AG08396 (cell line): ENCODE measurements around the gene FOXA1.

Experiments used
- DNase-seq: peaks from one replicate; pipeline ENCODE4 v3.0.0; 2012; ENCODE audit warnings: low spot score, mixed read lengths

FOXA1 gene

DNA sequence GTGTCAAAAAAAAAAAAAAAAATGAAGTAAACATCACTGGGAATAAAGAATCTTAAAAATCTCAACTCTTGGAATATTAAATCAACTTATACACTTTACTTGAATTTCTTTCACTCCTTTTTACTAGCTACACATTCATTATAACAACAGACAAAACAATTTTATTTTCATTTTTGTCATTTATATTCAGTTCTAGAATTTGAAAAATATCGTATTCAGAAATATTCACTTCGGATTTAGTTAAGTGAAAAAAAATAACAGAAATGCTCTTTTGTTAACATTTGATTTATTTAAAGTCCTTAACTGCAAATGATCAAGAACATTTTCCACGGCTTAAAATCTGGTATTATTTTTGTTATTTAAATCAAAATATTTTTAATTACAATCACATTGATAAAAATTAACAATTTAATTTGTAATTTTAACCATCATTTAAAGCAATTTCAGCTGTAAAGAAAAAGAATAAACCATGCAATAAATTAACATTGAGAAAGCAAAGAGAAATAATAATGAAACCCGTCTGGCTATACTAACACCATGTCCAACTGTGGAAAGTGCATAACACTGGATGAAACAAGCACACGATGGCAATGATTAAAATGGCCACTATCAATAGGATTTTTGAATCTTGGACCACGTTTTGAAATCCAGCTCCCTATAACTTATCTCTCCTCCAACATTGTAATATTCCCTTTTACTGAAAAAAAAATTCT is 5.2 kb downstream of the FOXA1 start:
- no peak for DNase-seq

- DNase-seq, result no peak
Measured at GRCh38 chr14:37588956-37589714, 5.9 kb downstream of the FOXA1 start.

- DNase-seq, result no peak
Measured at GRCh38 chr14:37588667-37588955, 6.4 kb downstream of the FOXA1 start.

GRCh38 chr14:37587881-37588666 is 7.0 kb downstream of the FOXA1 start:
- no peak for DNase-seq

- DNase-seq, result no peak
Measured at GRCh38 chr14:37587131-37587803, 7.8 kb downstream of the FOXA1 start.

GRCh38 chr14:37586797-37587130 is 8.3 kb downstream of the FOXA1 start:
- DNase-seq, result no peak

- no peak for DNase-seq
Measured at GRCh38 chr14:37585971-37586796, 8.9 kb downstream of the FOXA1 start.

- no peak for DNase-seq
Measured at GRCh38 chr14:37585101-37585511, 9.9 kb downstream of the FOXA1 start.

GRCh38 chr14:37584211-37585100 is 10.6 kb downstream of the FOXA1 start:
- no peak for DNase-seq

GRCh38 chr14:37583358-37584210 is 11.5 kb downstream of the FOXA1 start:
- DNase-seq, result no peak

DNA sequence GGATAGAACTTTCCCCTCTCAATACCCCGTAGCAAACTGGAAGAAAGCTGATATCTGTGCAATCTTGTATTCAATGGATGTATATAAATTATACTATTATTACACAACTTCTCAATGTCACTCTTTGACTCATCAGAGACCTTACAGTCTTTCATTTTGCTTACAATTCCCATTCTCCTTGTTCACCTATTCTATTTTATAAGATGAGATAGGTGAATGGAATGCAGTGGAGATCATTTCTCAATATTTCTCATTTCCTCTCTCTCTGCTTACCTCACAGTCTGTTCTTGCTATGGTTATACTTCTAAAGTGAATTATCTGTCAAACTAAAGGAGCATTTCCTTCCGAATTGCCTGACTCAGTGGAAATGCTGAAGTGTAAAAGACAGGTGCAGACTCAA is 14.9 kb downstream of the FOXA1 start:
- no peak for DNase-seq

DNA sequence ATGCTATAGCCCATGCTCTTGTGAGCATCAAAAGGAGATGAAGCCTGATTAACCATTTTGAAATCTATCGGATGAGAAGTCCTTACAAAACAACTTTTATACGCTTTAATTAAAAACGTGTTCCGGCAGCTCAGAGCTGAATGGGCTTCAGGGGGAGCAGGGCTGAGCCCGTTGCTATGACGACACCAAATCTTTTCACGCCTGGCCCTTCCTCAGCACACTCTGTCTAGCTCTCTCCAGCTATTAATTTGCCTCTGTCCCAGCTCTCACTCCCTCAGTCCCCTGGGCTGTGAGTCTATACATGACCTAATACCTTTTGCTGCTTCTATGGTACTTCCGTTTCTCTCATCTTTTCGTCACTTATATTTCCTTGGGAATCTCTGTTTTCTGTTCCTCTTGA is 15.8 kb downstream of the FOXA1 start:
- no peak for DNase-seq

- no peak for DNase-seq
Measured at GRCh38 chr14:37573356-37573755, 21.7 kb downstream of the FOXA1 start.

DNA sequence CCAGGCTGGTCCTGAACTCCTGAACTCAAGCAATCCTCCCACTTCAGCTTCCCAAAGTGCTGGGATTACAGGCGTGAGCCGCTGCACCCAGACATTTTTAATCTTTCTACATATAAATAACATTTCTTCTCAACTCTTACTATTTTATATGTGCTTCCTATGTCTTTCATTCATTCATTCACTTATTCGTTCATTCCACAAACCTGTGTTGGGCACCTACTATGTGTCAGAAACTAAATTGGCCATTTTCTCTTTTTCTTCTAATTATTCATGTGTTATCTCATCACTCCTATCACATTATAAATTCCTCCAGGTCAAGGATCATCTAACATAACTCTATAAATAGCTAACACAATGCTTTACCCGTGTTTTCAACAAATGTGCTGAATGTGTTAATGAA is 23.7 kb downstream of the FOXA1 start:
- no peak for DNase-seq

- DNase-seq, result no peak
Measured at GRCh38 chr14:37569729-37570128, 25.3 kb downstream of the FOXA1 start.

GRCh38 chr14:37566811-37567371 is 28.2 kb downstream of the FOXA1 start:
- no peak for DNase-seq

GRCh38 chr14:37565550-37565949 is 29.5 kb downstream of the FOXA1 start:
- DNase-seq, result no peak

- no peak for DNase-seq
Measured at GRCh38 chr14:37563189-37563588, 31.9 kb downstream of the FOXA1 start.

GRCh38 chr14:37559386-37559785 is 35.7 kb downstream of the FOXA1 start:
- peak; percentile 17 for DNase-seq
